WTC11 (cell line): Measurements from ENCODE around the gene AKIRIN2. TPM values are rescaled to one million over a fixed set of nuclear protein-coding genes. Genes with fewer than 3 reads are reported as not detected.

Source experiments
- AR ChIP-seq: fragments of 250-450 bp; sonication (Bioruptor Pico); IDR thresholded peaks from 2 replicates; pipeline ENCODE4 v1.9.0; 2021; ENCODE audit warnings: mild to moderate bottlenecking
- ELF4 ChIP-seq: sonication (generic); formaldehyde crosslinking; IDR thresholded peaks from 2 replicates; pipeline ENCODE4 v1.8.1; 2022; ENCODE audit warnings: low read depth, mild to moderate bottlenecking, moderate library complexity, missing genetic modification reagents
- FOXJ3 ChIP-seq: sonication (generic); formaldehyde crosslinking; IDR thresholded peaks from 2 replicates; pipeline ENCODE4 v1.9.0; 2021; ENCODE audit warnings: missing genetic modification reagents, mild to moderate bottlenecking, borderline replicate concordance
- HMGA2 ChIP-seq: fragments of 250-450 bp; sonication (Bioruptor Pico); IDR thresholded peaks from 2 replicates; pipeline ENCODE4 v1.4.0; 2021; ENCODE audit warnings: mild to moderate bottlenecking, moderate library complexity
- MAX ChIP-seq: sonication (generic); formaldehyde crosslinking; IDR thresholded peaks from 2 replicates; pipeline ENCODE4 v1.8.0; 2022; ENCODE audit warnings: mild to moderate bottlenecking, missing genetic modification reagents
- NFATC4 ChIP-seq: fragments of 250-450 bp; sonication (Bioruptor Pico); IDR thresholded peaks from 2 replicates; pipeline ENCODE4 v1.9.0; 2021; ENCODE audit warnings: mild to moderate bottlenecking
- NFYB ChIP-seq: sonication (generic); formaldehyde crosslinking; conservative IDR thresholded peaks from 2 replicates; pipeline ENCODE4 v1.8.0; 2022; ENCODE audit warnings: low read depth, missing genetic modification reagents
- NR1H2 ChIP-seq: sonication (generic); formaldehyde crosslinking; IDR thresholded peaks from 2 replicates; pipeline ENCODE4 v1.9.0; 2021; ENCODE audit warnings: mild to moderate bottlenecking, moderate library complexity, missing genetic modification reagents
- NR2C2 ChIP-seq: sonication (generic); formaldehyde crosslinking; IDR thresholded peaks from 2 replicates; pipeline ENCODE4 v1.8.0; 2022; ENCODE audit warnings: mild to moderate bottlenecking, missing genetic modification reagents
- SMAD3 ChIP-seq: sonication (generic); formaldehyde crosslinking; IDR thresholded peaks from 2 replicates; pipeline ENCODE4 v1.8.0; 2022; ENCODE audit warnings: missing genetic modification reagents, mild to moderate bottlenecking, borderline replicate concordance
- SOX15 ChIP-seq: fragments of 250-450 bp; sonication (Bioruptor Pico); IDR thresholded peaks from 2 replicates; pipeline ENCODE4 v1.9.0; 2021; ENCODE audit warnings: mild to moderate bottlenecking
- SP1 ChIP-seq: sonication (generic); formaldehyde crosslinking; conservative IDR thresholded peaks from 2 replicates; pipeline ENCODE4 v1.8.1; 2022; ENCODE audit warnings: missing genetic modification reagents
- TEAD1 ChIP-seq: sonication (generic); formaldehyde crosslinking; IDR thresholded peaks from 2 replicates; pipeline ENCODE4 v1.8.0; 2022; ENCODE audit warnings: mild to moderate bottlenecking, missing genetic modification reagents
- USF1 ChIP-seq: sonication (generic); formaldehyde crosslinking; IDR thresholded peaks from 2 replicates; pipeline ENCODE4 v1.8.0; 2022; ENCODE audit warnings: mild to moderate bottlenecking, missing genetic modification reagents
- ZNF263 ChIP-seq: sonication (generic); formaldehyde crosslinking; IDR thresholded peaks from 2 replicates; pipeline ENCODE4 v1.8.1; 2022; ENCODE audit warnings: low read depth, mild to moderate bottlenecking, moderate library complexity, missing genetic modification reagents
- ZNF396 ChIP-seq: fragments of 250-450 bp; sonication (Bioruptor Pico); IDR thresholded peaks from 2 replicates; pipeline ENCODE4 v1.8.0; 2021; ENCODE audit warnings: mild to moderate bottlenecking, moderate library complexity, borderline replicate concordance
- ZNF416 ChIP-seq: fragments of 250-450 bp; sonication (Bioruptor Pico); IDR thresholded peaks from 2 replicates; pipeline ENCODE4 v1.9.0; 2021; ENCODE audit warnings: mild to moderate bottlenecking, inconsistent platforms
- ZNF425 ChIP-seq: fragments of 250-450 bp; sonication (Bioruptor Pico); conservative IDR thresholded peaks from 2 replicates; pipeline ENCODE4 v1.9.0; 2021; ENCODE audit warnings: mild to moderate bottlenecking
- ZNF671 ChIP-seq: fragments of 250-450 bp; sonication (Bioruptor Pico); IDR thresholded peaks from 2 replicates; pipeline ENCODE4 v1.8.0; 2021; ENCODE audit warnings: mild to moderate bottlenecking
- total RNA-seq: library from RNA; stranded (reverse); gene quantifications from 3 replicates; pipeline ENCODE4 v1.2.3, GENCODE V29; 2021
- TF ChIP-seq, protein P1 (sequence below): sonication (generic); formaldehyde crosslinking; IDR thresholded peaks from 2 replicates; pipeline ENCODE4 v1.8.1; 2023; ENCODE audit warnings: mild to moderate bottlenecking, missing genetic modification reagents
- TF ChIP-seq, protein P2 (sequence below): fragments of 250-450 bp; sonication (Bioruptor Pico); IDR thresholded peaks from 2 replicates; pipeline ENCODE4 v2.1.2; 2022; ENCODE audit warnings: mild to moderate bottlenecking, moderate library complexity
- TF ChIP-seq, protein P3 (sequence below): sonication (generic); formaldehyde crosslinking; IDR thresholded peaks from 2 replicates; pipeline ENCODE4 v1.8.0; 2023; ENCODE audit warnings: mild to moderate bottlenecking, missing genetic modification reagents
- TF ChIP-seq, protein P4 (sequence below): fragments of 250-450 bp; sonication (Bioruptor Pico); IDR thresholded peaks from 2 replicates; pipeline ENCODE4 v1.9.0; 2021; ENCODE audit warnings: mild to moderate bottlenecking
- TF ChIP-seq, protein P5 (sequence below): sonication (generic); formaldehyde crosslinking; IDR thresholded peaks from 2 replicates; pipeline ENCODE4 v1.8.1; 2023; ENCODE audit warnings: mild to moderate bottlenecking, missing genetic modification reagents, moderate library complexity

AKIRIN2 gene
- total RNA-seq, 1 experiment from 2014 or later, result 90.2 TPM

DNA sequence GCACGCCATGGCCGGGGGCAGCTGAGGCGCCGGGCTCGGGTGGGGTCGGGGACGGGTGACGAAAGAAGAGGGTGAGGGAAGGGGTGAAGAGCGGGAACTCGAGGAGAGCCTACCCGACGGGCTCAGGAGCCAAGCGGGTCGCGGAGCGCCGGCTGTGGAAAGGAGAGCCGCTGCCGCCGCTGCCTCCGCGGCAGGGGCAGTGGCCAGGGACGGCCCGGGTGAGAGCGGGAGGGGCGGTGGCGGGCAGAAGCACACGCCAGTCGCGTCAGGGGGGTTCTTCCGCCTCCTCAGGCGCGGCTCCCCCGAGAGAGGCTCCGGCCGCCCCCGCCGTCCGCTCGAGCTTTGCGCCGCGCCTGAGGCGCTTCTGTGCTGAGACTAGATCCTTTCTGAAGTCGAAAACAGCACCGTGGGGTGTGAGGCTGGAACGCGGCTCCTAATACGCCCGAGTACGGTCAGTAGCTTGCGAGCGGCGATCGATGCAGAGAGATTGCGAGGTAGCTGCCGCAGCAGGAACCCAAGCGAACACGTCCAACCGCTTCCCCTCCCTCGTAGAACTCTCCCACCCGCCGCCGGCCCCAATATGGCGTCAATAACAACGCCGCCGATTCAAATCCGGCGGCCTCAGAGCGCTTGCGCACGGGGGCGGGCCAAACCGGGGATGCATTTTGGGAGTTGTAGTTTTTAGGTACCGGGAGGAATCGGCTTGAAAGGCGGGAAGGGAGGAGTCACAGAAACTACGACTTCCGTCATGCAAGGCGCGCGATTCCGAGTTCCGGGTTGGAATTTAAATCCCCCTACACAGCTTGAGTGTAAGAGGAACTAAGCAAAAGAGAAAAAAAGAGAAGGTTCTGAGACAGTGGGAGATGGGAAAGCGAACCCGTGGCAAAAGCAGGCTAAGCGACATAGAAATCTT lies at the start of gene AKIRIN2 (continued):
- TF ChIP-seq ZNF263 (CRISPR knock-in tag) (no peak), ZNF396 (CRISPR knock-in tag) (no peak), FOXJ3 (CRISPR knock-in tag) (no peak), SOX15 (CRISPR knock-in tag) (no peak), NR1H2 (CRISPR knock-in tag) (no peak), HMGA2 (CRISPR knock-in tag) (no peak), ZNF425 (CRISPR knock-in tag) (no peak), NR2C2 (CRISPR knock-in tag) (no peak), ELF4 (no peak), AR (CRISPR knock-in tag) (no peak; the same call in 1 of the 2 replicates), NFYB (CRISPR knock-in tag) (no peak), ZNF671 (CRISPR knock-in tag) (no peak), ZNF416 (CRISPR knock-in tag) (no peak), TEAD1 (CRISPR knock-in tag) (peak; percentile 47; the same call in 1 of the 2 replicates), USF1 (CRISPR knock-in tag) (0 out of 2 replicates have a peak, but pooled peaks have one; percentile 16), MAX (peak; percentile 35), SMAD3 (no peak), NFATC4 (CRISPR knock-in tag) (no peak), SP1 (CRISPR knock-in tag) (peak; percentile 92)
- TF ChIP-seq, protein P1, sequence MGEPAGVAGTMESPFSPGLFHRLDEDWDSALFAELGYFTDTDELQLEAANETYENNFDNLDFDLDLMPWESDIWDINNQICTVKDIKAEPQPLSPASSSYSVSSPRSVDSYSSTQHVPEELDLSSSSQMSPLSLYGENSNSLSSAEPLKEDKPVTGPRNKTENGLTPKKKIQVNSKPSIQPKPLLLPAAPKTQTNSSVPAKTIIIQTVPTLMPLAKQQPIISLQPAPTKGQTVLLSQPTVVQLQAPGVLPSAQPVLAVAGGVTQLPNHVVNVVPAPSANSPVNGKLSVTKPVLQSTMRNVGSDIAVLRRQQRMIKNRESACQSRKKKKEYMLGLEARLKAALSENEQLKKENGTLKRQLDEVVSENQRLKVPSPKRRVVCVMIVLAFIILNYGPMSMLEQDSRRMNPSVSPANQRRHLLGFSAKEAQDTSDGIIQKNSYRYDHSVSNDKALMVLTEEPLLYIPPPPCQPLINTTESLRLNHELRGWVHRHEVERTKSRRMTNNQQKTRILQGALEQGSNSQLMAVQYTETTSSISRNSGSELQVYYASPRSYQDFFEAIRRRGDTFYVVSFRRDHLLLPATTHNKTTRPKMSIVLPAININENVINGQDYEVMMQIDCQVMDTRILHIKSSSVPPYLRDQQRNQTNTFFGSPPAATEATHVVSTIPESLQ (CRISPR knock-in tag), result no peak
- TF ChIP-seq, protein P2, sequence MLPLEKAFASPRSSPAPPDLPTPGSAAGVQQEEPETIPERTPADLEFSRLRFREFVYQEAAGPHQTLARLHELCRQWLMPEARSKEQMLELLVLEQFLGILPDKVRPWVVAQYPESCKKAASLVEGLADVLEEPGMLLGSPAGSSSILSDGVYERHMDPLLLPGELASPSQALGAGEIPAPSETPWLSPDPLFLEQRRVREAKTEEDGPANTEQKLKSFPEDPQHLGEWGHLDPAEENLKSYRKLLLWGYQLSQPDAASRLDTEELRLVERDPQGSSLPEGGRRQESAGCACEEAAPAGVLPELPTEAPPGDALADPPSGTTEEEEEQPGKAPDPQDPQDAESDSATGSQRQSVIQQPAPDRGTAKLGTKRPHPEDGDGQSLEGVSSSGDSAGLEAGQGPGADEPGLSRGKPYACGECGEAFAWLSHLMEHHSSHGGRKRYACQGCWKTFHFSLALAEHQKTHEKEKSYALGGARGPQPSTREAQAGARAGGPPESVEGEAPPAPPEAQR (CRISPR knock-in tag), result no peak
- TF ChIP-seq, protein P3, sequence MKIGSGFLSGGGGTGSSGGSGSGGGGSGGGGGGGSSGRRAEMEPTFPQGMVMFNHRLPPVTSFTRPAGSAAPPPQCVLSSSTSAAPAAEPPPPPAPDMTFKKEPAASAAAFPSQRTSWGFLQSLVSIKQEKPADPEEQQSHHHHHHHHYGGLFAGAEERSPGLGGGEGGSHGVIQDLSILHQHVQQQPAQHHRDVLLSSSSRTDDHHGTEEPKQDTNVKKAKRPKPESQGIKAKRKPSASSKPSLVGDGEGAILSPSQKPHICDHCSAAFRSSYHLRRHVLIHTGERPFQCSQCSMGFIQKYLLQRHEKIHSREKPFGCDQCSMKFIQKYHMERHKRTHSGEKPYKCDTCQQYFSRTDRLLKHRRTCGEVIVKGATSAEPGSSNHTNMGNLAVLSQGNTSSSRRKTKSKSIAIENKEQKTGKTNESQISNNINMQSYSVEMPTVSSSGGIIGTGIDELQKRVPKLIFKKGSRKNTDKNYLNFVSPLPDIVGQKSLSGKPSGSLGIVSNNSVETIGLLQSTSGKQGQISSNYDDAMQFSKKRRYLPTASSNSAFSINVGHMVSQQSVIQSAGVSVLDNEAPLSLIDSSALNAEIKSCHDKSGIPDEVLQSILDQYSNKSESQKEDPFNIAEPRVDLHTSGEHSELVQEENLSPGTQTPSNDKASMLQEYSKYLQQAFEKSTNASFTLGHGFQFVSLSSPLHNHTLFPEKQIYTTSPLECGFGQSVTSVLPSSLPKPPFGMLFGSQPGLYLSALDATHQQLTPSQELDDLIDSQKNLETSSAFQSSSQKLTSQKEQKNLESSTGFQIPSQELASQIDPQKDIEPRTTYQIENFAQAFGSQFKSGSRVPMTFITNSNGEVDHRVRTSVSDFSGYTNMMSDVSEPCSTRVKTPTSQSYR (CRISPR knock-in tag), result no peak
- TF ChIP-seq, protein P4, sequence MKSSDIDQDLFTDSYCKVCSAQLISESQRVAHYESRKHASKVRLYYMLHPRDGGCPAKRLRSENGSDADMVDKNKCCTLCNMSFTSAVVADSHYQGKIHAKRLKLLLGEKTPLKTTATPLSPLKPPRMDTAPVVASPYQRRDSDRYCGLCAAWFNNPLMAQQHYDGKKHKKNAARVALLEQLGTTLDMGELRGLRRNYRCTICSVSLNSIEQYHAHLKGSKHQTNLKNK (CRISPR knock-in tag), result no peak
- TF ChIP-seq, protein P5, sequence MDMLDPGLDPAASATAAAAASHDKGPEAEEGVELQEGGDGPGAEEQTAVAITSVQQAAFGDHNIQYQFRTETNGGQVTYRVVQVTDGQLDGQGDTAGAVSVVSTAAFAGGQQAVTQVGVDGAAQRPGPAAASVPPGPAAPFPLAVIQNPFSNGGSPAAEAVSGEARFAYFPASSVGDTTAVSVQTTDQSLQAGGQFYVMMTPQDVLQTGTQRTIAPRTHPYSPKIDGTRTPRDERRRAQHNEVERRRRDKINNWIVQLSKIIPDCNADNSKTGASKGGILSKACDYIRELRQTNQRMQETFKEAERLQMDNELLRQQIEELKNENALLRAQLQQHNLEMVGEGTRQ, result no peak
